GM18907 (cell line): ENCODE measurements around the gene PTPN18.
A peak's percentile ranks its signal among the peaks of the same experiment; 100 is the strongest.
"Not testable (repeated sequence)": the region's sequence is repeated elsewhere in the genome, so short reads cannot be mapped to it uniquely, and the experiment has no call there.

Experiments
- ATAC-seq: cut with Tn5 transposase; IDR thresholded peaks from one replicate; pipeline ENCODE4 v1.9.1; 2021; ENCODE audit warnings: mild to moderate bottlenecking, moderate library complexity; ENCODE audit not compliant: unreplicated experiment

Gene PTPN18

DNA sequence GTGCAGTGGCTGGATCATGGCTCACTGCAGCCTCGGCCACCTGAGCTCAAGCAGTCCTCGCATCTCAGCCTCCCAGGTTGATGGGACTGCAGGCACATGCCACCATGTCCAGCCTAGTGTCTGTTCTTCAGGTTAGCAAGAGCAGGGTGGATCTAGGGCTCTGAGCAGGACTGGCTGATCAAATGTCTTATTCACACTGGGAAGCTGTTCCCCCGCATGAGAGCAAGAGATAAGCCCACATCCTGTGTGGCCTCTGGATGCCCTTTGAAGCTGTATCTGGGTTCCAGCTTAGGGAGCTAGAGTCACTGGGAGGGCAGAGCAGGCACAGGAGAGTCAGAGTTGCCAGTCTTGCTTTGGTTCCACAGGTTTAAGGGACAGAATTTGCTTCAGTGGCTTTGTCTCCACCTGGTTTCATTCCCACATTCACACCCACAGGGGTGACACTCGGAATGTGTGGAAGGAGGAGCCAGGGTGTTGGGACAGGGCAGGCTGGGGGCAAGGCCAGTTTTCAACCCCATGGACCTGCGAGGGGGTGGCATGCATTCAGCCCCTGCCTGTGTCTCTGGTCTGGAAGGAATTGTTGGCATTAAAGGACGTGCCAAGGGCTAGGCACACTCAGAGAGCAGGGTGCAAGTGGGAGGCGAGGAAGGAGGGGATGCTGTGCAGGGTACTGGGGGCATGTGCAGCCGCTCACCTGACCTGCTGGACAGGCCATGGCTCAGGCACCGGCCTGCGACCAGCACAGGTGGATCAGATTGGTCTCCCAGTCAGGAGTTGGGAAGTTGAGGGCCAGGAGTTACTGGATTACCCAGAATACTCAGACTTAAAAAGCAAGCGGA is 24.5 kb downstream of the PTPN18 start:
- ATAC-seq: peak; percentile 26

DNA sequence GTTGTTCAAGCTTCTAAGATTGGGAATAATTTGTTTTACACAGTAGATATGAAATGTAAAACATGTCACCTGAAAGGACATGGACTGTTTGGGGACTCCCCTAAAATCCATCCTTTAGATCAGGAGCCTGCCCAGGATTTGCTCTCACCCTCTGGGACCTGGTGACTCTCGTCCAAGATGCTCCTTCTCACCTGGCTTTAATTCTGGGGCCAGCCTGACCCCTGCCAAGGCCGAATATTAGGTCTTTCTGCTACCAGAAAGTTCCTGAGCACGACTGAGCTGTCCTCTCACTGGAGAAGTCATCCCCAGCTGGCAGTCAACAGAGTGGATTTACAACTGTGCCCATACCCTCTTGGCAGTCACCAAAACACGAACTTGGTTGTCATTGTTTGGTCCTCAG is 25.3 kb downstream of the PTPN18 start:
- no peak for ATAC-seq

DNA sequence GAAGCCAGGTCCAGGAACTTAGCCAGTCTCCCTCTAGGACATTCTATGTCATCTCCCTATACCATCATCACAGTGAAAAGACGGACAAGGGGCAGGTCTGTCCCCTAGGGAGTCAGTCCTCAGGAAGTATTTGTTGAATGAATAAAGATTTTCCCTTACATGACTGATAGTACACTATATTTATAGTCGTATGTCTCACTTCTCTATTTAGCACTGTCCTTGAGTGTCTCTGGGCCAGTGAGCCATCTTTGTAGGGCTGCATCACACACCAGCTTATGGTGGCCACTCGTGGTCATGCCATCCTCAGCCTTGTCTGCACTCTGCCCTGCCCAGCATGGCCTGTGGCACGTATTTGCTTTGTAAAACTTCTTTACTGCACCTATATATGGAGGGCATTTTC is 25.8 kb downstream of the PTPN18 start:
- ATAC-seq: no peak

DNA sequence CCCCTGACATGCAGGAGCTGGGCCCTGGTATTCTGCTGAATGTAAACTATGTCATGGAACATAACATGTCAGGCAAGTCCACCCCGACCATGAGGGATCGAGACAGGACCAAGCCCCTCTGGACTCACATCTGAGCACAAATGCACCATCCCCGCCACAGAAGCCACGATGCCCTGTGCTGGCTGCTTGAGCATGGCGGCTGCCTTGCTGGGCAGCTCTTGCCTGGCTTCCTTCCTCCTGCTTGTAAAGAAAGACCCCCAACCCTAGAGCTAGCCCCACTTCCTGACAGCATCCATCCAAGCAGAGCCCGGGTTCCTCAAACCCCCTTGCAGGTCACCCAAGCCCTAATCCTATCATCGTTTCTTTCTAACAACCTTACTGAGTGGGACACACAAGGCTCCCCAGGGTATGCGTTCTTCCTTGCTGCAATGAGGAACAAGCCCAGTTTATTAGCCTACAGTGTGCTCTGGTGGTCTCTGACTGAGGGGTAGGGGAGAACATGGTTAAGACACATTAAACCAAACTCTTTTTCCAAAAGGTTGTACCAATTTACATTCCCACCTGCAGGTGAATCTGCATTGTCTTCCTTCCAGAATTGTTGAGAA is 26.6 kb downstream of the PTPN18 start:
- no peak for ATAC-seq

DNA sequence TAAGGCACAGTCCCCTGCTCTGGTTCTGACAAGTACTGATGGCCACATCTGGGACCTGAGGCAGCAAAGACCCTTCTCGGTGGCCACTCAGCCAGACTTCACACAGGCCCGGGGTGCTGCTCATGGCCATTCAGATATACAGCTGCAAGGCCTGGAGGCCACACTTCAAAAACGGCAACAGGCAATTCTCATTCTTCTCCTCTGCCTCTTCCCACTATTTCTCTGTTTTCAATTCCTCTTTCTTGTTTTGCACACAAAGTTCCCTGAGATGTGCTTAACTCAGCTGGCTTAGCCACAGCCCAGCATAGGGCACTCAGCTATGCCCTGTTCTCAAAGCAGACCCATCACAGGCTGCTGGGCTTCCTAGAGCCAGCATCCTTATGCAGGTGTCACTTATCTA is 29.9 kb downstream of the PTPN18 start:
- peak; percentile 59 for ATAC-seq

DNA sequence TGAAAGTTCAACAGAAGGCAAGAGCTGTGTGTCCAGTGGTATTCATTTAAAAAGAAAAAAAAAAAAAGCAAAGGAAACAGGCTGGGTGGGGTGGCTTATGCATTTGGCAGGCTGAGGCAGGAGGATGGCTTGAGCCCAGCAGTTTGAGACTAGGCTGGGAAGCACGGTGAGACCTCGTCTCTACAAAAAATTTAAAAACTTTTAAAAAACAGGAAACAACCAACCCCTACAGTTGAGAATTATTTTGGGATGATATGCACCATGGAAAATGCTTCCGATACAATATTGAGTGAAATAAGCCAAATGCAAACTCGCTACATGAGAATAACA is 31.2 kb downstream of the PTPN18 start:
- no peak for ATAC-seq

DNA sequence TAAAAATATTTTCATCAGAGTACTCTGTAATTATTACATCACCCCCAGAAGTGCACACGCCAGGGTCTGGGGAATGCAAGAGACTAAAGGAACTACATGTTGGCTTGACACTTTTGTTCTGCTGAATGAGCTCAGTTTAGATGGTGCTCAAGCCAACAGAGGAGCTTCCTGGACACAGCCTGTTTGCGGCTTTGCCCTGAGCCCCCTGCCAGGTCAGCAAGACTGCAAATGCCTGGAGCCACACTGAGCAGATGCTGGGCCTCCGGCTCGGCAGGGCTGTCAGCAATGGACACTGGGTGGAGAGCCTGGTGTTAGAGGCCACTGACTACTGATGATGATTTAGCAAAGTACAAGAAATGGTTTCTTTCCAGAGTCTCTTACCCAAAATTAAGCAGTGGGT is 31.9 kb downstream of the PTPN18 start:
- no peak for ATAC-seq

DNA sequence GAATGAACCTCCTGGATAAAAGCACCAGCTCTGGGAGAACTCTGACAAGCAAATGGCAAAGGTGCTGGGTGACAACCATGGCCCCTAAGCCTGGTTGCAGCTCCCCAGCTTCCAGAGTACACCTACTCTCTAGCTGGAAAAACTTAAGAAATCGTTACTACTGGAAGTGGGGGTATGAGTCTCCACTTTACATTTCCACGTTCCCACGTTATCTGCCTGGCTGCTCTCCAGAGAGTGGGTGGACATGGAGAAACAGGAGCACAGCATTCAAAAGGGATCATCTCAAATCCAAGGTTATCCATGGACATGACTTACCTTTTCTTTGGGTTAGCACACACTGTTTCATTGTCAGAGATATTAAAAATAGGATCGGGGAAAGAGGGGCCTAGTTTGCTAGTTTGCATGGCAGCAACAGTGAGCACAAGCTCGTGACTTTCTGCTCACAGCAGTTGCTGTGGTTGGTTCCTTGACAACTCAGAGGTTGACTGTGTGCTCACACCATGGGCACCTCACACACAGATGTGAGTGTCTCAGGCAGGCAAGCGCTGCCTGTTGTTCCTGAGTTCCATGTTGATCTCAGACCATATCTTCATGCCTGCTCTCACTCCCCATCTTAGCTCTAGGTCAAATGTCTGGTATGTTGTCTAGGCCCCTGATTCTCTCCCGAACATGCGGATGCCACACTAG is 32.5 kb downstream of the PTPN18 start:
- ATAC-seq: no peak

DNA sequence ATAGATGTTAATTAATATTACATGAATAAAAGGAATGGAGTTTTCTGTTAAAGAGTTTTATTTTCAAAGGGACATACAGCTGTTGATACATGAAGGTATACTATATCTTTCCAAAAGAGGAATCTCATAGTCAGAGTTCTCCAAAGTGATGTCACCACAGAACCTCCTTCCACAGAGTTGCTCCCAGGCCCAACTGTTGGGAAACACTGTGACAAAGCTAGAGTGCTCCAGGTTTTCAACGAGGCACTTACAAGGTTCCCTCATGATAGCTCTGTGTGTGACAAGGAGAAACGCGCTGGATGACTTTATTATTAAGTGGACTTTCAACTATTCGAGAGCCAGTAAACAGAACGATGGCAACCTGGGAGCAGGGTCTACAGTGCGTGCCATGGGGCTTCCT is 33.5 kb downstream of the PTPN18 start:
- ATAC-seq: no peak

DNA sequence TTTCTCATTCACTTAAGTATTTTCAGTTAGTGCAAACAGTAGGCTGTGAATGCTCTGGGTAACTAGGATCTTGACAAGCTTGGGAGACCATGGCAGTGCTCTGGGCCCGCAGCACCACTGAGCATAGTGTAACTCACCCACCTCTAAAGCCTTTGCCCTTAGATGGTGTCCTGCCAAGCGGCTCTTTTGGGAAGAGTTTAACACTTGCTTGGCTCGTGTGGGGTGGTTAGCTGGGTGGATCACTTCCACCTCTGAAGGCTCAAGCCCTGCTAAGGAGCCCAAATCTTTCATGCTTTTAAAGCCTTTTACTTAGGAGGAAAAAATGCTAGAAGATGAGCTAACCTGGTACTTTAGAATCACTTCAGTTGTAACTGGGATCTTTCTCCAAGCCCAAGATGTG is 33.9 kb downstream of the PTPN18 start:
- no peak for ATAC-seq

DNA sequence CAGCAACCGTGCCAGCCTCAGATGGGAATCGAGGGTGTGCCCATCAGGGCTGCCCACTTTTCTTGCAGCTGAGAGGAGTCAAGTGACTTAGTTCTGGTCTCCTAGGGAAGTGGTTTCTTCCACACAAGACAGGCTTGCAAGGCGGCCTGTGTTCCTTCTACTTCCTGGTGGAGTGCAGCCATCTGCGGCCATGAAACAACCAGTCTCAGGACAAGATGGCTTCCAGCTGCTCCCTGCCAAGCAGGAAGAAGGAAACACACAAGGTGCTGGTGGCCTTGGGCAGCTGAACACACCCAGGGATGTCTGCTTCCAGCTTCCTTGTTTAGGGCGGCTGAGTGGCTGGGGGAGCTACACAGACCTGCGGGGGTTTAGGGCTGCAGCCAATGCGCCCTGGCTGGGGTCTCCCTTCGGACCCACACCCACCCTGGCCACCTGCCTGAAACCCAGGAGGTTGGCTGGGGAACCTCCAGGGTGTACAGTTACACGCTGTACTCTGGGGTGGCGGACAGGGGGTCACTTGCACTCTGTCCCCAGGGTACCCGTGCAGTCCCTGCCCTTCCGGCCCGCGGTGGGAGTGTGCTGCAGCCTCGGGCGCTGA is 34.7 kb downstream of the PTPN18 start:
- ATAC-seq: peak; percentile 15

DNA sequence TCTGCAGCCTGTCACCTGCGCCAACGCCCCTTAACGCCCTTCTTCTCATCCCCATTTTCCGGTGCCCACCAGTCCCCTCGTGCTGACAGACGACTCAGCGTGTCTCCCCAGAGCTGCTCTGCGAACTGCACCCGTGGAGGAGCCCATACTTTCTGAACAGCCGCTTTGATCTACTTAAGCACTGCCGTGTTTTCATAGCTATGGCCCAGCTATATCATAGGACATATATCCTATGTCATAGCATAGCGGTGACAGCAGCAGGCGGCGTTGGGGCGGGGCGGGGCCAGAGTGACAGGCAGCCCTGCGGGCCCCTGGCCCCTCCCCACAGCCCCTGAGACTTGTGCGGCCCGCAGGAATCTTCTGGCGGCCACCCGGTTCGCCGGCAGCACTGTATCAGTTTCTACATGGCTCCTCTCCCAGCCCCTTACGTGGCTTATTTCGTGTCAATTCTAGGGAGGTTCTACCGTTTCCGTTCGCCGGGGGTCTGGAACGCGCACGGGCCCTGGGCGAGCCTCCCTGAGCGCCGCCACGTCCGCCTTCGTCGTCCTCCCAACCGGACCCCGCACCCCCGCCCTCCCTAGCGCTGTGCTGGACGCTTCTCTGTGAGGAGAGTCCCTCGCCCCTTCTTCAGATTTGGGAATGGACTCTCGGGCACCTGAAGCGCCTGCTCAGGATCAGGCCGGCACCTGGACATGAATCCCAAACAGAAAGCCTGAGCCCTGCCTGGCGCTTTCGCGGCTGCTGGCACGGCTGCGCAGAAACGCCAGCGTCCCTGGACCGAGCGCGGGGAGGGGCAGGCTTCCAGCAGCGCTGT is 35.4 kb downstream of the PTPN18 start:
- peak; percentile 94 for ATAC-seq

DNA sequence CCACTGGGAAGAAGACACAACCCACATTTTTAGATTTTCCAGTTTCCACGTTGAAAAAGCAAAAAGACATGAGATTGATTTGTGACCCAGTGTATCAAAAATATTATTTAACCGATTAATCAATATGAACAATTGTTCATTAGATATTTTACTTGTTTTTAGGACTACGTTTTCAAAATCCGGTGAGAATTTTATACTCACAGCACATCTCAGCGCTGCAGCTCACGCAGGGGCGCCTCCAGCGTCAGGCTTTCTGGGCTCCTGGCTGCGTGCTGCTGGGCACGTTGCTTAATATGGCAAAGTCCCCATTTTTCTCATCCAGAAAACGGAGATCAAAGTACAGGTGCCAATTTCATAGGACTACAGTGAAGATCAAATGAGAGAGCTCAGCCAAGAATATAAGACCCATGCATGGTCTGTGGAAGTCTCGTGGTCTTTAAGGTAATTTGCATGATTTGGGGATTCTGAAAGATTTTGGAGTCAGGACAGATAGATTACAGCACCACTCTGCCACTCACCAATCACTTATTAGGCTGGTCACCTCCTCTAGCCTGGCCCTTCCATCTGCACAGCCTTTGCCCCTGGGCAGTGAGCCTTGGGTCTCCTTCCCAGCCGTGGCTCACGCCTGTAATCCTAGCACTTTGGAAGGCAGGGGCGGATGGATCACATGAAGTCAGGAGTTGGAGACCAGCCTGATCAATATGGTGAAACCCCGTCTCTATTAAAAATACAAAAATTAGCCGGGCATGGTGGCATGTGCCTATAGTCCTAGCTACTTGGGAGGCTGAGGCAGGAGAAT is 36.2 kb downstream of the PTPN18 start:
- ATAC-seq: no peak

DNA sequence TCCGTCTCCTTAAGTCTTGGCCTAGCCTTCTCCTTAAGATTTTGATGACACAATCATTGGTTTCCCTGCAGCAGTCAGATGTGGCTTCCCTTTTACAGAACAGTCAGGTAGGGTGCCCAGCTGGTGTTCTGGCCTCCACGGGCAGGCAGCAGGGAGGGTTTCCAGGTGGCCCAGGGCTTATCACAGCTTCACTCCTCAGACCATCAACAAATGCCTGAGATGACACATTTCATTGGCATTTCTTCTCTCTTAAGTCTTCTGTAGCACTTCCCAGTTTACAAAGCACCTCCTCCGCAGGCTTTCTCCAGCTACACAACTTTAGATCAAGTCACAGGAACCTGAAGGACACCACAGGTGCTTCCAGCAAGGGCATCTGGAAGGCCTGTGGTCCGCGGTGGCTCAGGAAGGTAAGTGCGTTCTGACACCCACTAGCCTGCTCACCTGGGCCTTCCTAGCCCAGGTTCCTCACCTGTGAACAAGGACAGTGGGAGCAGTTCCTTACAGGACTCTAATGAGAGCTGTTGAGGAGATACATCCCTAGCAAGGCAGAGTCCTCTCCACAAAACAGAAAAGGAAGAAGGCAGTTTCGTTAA is 37.6 kb downstream of the PTPN18 start:
- no peak for ATAC-seq

DNA sequence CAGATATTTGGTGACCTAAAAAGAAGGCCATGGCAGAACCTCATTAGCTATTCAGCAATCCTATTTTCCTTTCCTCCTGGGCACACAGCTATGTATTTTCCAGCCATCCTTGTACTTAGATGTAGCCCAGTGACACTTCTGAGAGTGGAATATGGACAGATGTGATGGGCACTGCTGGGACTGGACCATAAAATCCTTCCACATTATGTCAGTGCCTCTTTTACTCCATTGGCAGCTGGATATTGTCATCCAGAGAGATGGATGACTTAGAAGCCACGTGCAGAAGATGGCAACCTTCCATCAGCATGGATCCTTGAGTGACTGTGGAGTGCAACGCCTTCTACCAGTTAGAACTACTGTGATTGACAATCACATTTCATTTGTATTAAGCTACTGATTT is 50.4 kb downstream of the PTPN18 start:
- ATAC-seq: not testable (repeated sequence)

DNA sequence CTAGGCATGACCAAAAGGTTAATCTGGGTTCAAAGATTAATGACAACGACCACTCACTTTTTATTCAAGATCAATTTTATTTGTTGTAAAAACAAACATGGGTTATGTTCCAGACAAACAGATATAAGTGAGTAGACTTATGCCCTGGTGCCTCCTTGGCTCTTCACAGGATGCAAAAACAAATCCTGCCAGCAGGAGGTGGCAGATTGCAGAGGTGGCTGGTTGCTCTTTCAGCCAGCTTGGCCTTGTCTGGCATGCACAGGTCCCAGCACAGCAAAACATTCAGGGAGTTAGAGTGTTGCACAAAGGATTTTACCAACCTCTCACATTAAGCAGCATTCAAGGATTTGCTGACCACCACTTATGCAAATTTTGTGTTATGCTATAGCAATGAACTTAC is 60.8 kb downstream of the PTPN18 start:
- not testable (repeated sequence) for ATAC-seq

DNA sequence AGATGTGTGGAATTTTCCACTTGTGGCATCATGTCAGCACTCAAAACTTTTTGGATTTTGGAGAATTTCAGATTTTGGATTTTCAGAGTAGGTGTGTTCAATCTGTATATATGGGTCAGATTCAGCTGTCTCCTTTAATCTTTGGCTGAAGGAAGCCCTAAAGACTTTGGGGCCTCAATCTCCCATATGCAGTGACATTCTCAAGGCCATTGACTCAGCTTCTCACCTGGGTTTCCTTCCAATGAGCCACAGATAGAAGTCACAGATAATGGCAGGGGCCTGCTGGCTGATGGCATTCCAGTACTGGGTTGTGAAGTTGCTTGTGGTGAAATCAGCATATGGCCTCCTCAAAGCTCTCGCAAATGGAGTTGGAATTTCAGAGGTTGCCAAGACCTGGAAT is 63.0 kb downstream of the PTPN18 start:
- ATAC-seq: not testable (repeated sequence)
